RPMI7951 (cell line): Measurements from ENCODE around the gene SMYD3. TPM values are rescaled to one million over a fixed set of nuclear protein-coding genes. Genes with fewer than 3 reads are reported as not detected.
A peak's percentile ranks its signal among the peaks of the same experiment; 100 is the strongest.

Experiments
- DNase-seq: peaks from one replicate; pipeline ENCODE4 v3.0.0-alpha.2; 2012; ENCODE audit warnings: low read depth
- total RNA-seq: library from RNA; depleted of rRNA; stranded (reverse); fragments of >200 nt; shearing (Covaris generic); gene quantifications from 2 replicates; pipeline ENCODE4 v1.2.3, GENCODE V29; 2014

The SMYD3 gene
- total RNA-seq, 1 experiment from 2014 or later: 33.9 TPM

DNA sequence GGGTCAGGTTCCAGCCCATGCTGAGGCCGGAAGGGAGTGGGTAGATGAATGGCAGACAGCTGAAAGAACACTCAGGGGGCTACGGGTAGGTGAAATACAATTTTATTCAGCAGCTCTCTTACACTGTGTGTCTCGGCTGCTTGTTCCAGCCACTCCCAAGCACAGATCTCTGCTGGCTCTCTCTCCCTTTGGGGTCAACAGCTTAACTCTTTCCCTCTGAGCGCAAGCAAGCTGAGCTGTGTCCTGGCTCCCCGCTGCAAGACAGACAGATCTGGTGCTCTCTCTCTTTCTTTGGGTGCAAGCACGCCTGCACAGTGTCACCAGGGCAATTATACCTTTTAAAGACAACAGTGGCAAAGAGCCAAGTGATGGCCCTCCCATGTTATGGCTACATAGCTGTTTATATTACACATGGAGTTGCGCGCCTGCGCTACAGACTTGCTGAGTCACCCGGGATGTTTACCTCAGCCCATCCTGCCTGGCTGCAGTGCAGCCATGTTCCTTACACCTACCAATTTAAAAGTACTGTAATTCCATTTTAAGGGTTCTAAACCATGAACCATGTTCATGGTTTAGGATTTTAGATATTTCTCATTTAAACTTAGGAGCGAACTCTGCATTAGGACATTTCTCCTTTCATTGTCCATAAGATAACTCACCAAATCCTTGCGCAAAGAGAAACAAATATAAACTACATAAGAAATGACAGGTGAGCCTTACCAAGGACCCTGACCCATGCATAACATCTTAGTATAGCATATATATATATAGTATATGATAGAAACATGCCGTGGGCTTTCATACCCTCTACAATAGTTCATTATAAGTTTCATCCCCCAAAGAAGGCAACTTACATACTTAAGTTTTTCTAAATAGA lies 396.5 kb downstream of the SMYD3 start:
- peak; percentile 49 for DNase-seq

DNA sequence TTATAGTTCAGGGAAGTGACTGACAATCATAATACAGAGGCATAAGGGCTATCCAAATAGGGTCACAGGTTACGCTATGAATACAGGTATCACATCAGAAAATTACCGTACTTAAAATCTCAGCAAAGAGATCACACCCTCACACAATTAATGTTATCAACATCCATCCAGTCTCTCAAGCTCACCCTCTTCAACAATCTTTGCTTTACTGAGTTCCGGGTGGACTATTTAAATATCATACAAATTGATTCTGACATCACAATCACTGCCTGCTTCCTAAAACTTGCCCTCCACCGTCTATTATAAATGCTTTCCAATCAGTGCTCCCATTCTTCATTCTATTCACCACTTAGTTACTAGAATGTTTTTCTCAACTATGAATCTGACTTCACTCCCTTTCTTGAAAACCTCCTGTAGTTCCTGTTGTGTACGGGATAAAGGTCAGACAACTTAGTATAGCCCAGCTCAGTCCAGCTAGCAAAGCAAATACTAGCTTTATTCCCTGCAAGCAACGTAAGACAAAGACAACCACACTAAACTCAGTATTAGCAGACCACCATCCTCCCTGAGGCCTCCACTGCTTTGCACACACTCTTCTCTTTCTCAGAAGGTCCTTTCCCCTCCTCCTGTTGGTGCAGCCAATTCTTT lies 398.7 kb downstream of the SMYD3 start:
- DNase-seq: no peak

DNA sequence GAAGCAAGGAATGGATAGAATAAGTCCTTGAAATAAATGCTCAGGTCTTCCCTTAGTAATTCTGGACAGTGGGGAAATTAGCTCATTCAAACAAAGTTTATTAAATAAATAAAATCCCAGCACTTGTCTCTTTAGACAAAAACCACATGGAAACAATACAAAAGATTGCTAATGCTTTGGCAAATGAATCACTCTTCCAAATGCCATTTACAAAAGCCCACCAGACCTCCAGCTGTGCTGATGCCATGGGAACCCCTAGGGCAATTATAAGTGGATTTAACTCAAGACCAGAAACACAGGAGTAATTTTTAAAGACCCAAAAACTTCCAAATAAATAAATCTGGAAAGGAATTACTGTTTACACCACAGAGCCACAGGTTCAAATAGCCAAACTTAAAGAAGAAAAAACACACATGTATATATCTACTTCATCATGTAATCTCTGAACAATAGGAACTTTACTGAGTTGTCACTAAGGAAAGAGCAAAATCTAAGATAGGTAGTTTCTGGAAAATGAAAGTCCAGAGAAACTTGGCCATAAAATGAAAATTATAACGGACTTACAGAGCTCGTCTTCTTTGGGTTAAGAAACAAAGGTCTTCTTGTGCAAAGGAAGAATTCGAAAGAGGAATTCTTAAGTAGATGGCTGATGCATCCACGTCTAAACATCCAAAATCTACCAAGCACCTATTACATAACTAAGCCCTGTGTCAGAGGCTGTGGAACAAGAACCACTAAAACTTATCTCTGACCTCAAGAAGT lies 399.4 kb downstream of the SMYD3 start:
- DNase-seq: peak; percentile 83

DNA sequence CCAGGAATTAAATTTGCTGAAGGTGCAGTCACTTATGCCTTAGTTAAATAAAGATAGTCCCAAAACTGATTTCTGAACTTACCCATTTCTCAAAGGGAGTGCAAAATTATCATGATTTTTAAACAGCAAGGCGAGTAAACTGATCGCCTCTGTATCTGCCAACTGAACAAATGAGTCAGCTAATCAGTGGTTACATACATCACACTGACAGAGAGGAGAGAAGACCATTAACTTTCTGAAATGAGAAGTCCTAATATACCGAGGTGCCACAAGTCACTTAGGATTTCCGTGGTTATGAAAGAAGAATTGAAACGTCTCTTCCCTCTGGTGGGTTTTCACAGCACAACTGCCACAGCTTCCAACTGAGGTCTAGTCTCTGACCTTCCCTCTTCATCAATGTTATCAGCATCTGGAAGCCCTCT lies 400.7 kb downstream of the SMYD3 start:
- peak; percentile 55 for DNase-seq

DNA sequence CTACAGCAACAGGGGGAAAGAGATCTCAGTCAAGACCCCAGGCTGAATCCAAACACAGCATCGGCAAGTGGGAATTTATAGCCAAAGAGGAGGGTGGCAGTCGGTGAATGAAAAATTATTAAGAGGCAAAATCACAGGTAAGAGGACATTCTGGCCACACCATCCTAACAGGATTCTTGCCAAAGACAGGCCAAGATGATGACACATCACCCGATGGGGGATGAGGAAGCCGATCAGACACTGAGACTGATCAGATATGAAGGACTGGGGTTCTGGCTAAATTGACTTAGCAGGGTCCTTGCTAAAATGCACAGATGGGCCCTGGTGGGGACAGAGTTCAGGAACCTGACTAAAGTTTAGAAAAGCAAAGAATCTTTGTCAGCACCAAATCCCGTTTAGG lies 402.2 kb downstream of the SMYD3 start:
- peak; percentile 22 for DNase-seq

DNA sequence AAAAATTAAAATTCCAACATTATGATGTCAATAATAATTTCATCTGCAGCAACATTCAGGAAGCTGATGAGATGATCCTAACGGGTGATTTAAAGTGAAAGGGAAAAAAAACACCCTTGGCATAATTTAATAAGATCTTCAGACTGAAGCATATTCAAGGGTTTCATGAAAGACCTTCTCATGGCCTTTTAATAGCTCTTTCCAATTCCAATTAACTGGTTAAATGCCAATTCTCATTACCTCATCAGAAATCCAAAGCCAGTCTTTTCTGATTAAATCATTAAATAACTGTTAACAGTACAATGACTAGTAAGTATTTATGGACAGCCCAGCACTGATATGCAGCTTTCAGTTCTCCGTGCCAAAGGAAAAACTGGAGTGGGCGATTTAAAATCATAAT lies 407.5 kb downstream of the SMYD3 start:
- no peak for DNase-seq

DNA sequence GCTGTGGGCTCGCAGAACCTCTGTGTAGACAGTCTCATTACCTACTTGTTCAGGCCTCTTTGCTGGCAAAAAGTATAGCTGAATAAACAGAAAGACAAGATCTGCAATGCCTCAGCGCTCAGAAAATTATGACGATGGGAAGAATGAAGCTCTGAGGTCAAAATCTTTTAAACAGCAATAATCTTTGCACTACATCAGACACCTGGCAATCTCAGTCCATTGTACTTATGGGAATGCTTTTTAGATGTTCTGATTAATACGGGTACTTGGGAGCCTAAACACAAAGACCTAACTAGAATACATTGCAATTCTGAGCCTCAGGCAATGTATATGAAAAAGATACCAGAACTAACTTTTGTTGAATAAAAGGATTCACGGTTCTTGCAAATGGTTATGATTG lies 410.7 kb downstream of the SMYD3 start:
- no peak for DNase-seq

DNA sequence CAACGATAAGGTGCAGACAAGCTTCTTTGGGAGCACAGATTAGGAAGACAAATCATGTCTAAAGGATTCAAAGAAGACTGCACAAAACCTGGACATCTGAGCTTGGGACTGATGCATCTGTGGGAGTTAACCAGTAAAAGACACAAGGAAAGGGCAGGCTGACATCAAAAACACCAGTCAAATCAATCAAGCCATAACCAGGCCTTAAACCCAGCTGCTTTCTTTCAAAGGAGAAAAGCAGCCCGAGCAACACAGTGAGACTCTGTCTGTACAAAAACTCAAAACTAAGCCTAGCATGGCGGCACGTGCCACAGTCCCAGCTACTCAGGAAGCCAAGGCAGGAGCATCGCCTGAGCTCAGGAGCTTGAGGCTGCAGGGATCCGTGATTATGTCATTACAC lies 411.6 kb downstream of the SMYD3 start:
- no peak for DNase-seq

DNA sequence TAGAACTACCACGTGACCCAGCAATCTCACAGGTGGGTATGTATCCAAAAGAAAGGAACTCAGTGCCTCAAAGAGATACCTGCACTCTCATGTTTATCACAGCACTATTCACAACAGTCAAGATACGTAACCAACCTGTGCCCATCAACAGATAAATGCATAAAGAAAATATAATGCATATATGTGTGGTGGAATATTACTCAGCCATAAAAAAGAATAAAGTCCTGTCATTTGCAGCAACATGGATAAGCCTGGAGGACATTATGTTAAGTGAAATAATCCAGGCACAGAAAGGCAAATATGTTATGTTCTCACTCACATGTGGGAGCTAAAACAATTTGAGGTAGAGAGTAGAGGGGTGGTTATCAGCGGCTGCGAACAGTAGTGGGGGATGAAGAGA lies 413.8 kb downstream of the SMYD3 start:
- no peak for DNase-seq

DNA sequence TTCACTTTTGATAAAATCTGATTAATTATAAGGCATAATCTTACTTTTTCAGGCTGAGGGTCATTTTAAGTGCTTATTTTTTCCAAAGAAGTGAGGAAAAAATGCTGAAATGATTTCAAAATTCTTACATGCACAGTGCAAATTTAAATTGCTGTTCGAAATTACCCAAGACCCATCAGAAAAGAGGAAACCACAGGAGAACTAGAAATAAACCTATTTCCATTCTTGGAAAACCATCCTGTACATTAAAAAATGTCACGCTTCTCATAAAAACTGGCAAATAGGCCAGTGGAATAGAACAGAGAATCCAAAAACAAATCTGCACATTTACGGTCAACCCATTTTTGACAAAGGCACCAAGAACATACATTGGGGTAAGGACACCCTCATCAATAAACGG lies 414.9 kb downstream of the SMYD3 start:
- DNase-seq: no peak

DNA sequence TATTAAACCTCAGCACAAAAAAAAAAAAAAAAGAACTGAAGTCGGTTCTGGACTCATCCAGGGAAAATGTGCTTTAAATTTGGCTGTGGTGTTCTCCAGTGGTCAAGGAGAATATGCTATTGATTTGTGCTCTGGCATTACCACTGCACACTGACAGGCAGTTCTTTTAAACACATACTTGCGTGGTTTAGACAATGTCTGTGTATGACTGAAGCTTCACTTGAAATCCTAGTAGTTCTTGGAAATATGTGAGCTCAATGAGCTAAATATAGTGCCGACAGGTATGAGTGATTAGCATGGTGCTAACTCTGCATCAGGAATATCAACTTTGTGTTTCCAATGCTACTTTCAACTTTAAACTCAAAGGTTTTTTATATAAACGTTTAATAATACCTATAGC lies 415.6 kb downstream of the SMYD3 start:
- DNase-seq: no peak

DNA sequence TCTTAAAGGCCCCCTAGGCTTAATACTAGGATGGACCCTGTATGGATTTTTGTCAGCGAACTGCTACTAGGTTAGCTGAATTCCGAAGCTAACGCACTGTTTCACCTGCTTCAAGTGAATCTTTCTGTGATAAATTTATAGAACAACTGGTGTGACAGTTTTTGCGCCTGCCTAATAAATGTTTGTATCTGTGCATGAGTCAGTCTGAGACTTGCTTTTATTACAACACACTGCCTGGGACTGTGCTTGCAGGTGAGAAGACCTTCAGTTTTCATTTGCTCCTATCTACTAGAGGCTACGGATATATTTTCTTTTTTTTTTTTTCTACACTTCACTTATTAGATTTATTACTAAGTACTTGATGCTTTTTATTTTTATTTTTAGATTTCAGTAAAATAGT lies 420.9 kb downstream of the SMYD3 start:
- no peak for DNase-seq

DNA sequence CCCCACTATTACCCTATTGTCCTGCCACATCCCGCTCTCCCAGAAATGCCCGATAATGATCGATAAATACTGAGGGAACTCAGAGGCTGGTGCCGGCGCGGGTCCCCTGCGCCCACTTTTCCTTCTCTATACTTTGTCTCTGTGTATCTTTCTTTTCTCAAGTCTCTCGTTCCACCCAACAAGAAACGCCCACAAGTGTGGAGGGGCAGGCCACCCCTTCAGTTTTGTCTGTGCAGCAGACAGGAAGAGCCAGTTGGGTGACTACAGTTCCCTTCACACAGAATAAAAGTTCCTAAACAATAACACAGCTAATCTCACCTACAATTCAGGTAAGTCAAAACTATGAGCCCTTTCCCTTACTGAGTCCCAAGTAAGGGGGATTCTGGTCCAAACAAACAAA lies 423.7 kb downstream of the SMYD3 start:
- no peak for DNase-seq

DNA sequence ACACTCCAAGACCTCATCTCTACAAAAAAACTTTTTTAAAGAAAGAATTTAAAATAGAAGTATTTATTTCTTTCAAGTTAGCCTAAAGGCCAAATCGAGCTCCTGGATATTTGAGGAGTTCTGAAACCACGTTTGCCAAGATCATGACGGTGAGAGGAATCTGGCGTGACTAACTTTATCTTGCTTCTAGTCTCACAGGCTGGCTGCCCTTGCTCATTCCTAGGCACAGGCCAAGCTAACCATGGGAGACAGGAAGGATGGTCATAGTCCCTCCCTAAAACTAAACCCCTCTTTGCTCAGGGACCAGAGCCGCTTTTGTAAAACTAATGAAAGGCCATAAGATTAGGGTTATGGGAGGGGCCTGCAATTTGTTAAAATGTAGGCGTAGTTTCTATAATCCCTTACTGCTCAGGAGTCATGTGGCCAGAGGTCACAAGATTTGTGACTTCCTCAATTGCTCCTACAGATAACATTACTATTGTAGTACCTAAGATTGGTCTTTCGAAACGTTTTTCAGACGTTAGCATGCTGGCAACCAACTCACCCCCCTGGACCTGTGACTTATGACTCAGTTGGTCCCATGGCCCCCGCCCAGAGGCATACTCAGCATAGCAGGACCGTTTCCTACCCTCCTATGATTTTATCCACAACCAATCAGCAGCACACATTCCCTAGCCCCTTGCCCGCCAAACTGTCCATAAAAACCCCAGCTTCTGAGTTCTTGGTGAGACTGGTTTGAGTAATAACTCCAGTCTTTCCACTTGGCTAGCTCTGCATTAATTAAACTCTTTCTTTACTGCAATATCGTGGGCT lies 425.0 kb downstream of the SMYD3 start:
- no peak for DNase-seq

DNA sequence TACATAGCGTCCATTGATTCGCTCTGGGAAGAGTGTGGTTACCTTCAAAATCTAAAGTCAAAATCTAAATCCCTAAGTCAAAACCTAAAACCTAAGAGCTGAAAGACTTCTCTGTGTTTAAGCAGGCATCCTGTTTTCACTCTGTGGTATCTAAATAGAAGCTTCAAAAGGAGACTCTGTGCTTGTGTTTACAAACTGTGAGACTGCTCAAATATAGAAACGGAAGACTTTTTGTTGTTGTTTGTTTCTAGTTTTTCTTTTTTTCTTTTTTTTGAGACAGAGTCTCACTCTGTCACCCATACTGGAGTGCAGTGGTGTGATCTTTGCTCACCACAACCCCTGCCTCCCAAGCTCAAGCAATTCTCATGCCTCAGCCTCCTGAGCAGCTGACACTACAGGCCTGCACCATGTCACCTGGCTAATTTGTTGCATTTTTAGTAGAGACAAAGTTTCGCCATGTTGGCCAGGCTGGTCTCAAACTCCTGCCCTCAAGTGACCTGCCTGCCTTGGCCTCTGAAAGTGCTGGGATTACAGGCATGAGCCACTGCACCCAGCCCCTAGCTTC lies 425.9 kb downstream of the SMYD3 start:
- peak; percentile 5 for DNase-seq

DNA sequence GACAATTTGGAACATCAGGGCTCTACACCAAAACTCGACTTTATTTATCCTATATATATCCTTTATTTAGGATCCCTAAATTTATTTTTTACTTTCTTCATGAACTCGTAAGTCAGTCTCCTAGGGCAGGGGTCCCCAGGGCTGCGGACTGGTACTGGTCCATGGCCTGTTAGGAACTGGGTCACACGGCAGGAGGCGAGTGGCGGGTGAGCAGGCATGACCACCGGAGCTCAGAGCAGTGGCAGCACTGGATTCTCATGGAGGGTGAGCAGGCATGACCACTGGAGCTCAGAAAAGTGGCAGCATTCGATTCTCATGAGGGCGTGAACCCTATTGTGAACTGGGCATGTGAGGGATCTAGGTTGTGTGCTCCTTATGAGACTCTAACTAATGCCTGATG lies 427.0 kb downstream of the SMYD3 start:
- no peak for DNase-seq

DNA sequence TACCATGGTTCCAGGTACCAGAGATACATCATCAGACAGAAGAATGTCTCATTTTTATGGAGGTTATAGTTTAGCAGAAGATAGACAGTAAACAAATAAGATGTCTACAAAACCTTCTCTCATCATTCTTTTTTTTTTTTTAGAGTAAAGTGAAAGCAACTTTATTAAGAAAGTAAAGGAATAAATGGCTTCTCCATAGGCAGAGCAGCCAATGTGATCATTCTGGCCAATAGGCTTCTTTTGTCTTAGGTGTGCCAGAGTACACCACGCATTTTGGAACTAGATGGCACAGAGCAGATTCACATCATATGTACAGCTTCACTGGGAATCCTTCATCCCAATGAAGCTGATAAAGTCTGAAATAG lies 428.2 kb downstream of the SMYD3 start:
- DNase-seq: no peak

DNA sequence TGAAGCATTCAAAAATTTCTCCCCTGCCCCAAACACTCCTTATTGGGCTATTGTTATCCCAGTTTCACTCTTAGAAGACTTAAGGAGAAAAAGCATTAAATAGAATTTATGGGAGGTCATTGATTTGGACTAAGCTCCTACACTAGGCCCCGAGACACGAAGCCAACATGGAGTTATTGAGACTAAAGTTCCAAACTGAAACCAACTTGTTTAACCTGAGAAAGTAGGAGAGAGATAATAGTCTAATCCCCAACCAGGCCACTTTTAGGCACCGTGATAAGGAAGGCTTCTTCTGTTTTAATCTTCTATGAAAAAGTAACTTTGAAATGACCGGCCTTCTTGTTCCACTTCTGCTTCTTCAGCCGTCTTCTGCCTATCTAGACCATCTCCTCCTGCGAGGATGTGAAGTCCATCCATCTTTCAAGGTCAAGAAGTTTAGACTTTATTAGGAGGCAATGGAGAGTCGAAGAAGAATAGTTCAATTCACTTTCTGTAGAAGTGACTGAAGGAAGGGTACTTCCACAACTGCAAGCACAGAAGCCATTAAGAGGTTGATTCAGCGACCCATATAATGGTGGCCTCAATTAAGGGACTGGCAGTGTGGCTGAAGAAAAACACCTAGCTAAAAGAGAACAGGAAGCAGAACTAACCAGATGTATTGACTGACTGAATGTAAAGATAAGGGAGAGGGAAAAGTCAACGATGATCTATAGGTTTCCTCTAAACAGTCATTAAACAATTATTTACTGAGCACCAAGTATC lies 428.8 kb downstream of the SMYD3 start:
- DNase-seq: no peak

DNA sequence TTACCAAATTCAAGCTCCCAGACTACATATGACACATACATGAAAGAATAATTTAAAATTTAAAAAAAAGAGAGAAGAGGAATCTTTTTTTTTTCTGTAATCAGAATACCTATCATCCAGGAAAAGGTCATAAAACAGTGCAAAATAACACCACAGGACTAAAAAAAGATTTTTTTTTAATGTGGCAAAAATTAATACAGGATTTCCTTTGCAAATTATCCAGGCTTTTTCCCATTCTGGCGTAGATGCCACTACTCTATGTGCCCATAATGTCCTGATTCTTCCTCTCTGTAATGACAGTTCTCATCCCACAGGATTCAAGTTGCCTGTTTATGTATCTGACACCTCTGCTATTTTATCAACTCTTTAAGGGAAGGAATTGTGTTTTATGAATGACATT lies 429.6 kb downstream of the SMYD3 start:
- DNase-seq: no peak

DNA sequence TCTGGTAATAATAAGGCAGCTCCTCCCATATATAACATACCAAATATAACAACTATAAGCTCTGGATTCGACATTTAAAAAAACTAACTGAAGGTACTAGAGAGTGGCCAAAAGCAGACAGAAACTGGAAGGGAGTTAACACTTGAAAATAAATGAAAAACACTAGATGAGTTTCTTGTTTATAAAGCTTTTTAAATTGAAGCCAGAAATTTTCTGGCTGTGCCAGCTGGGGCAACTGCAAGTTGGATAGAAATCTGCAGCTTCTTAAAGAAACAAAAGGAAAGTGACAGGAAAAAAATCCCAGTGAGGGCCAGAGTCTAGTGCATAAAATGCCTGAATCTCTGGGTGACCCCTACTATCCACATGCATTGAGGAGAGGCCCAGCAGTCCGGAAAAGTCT lies 432.7 kb downstream of the SMYD3 start:
- DNase-seq: no peak

DNA sequence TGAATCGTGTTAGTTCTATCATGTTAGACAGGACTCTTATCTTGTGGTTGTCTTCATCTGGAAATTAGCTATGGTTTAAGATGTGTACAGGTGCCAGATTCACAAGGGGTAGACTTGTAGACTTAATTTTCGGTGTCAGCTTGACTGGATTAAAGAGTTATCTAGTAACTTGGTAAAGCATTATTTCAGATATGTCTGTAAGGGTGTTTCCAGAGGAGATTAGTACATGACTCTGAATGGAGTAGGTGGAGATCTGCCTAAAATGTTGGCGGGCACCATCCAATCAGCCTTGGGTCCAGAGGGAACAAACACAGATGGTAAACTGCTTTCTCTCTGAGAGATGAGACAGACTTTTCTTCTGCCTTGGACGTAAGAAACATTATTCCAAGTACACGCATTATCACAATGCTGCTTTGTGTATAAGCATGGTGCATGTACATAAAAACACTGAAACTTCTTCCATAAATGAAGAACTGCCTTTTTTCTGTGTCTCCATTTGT lies 434.6 kb downstream of the SMYD3 start:
- peak; percentile 10 for DNase-seq
